Tibial nerve (tissue), 3 donors: ENCODE data around the gene EARS2.

Experiments used
- POLR2A ChIP-seq, 2 donors: fragments of 450-650 bp; IDR thresholded peaks; one replicate each; pipeline ENCODE4 v1.6.1; 2017; ENCODE audit warnings: antibody characterized with exemption in 2 of 2, mild to moderate bottlenecking in 2 of 2, moderate library complexity in 2 of 2
- TF ChIP-seq, protein P1 (sequence below), 5 experiments: fragments of 200-600 bp in 3 of 5; fragments of 450-650 bp in 2 of 5; sonication (generic) in 3 of 5; IDR thresholded peaks; one replicate each; pipeline ENCODE4 v1.5.1; 2016 to 2019; ENCODE audit warnings: antibody characterized with exemption in 5 of 5, mild to moderate bottlenecking in 3 of 5, moderate library complexity in 2 of 5

- TF ChIP-seq, protein P1, sequence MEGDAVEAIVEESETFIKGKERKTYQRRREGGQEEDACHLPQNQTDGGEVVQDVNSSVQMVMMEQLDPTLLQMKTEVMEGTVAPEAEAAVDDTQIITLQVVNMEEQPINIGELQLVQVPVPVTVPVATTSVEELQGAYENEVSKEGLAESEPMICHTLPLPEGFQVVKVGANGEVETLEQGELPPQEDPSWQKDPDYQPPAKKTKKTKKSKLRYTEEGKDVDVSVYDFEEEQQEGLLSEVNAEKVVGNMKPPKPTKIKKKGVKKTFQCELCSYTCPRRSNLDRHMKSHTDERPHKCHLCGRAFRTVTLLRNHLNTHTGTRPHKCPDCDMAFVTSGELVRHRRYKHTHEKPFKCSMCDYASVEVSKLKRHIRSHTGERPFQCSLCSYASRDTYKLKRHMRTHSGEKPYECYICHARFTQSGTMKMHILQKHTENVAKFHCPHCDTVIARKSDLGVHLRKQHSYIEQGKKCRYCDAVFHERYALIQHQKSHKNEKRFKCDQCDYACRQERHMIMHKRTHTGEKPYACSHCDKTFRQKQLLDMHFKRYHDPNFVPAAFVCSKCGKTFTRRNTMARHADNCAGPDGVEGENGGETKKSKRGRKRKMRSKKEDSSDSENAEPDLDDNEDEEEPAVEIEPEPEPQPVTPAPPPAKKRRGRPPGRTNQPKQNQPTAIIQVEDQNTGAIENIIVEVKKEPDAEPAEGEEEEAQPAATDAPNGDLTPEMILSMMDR (IDR thresholded peaks at IDR 0.05) = no peak
- TF ChIP-seq POLR2A (IDR thresholded peaks at IDR 0.05) = no peak
These were observed 23.2 kb upstream of the EARS2 start for GRCh38 chr16:23580391-23580790.
